Fibroblast of lung (primary cell): Measurements from ENCODE around the gene AKR1A1.

Experiments used
- CTCF ChIP-seq, 2 donors: IDR thresholded peaks in 1 of 2; conservative IDR thresholded peaks in 1 of 2; 1 replicate in 1 of 2; 2 replicates in 1 of 2; pipeline ENCODE4 v1.5.1; 2011 to 2012; ENCODE audit warnings: low read length in 2 of 2, control low read depth in 1 of 2, inconsistent platforms in 1 of 2, low read depth in 1 of 2, mild to moderate bottlenecking in 1 of 2
- EZH2 ChIP-seq: IDR thresholded peaks from 2 replicates; pipeline ENCODE4 v1.5.1; 2012; ENCODE audit warnings: low read length, control low read depth, mild to moderate bottlenecking; ENCODE audit errors: missing control alignments

DNA sequence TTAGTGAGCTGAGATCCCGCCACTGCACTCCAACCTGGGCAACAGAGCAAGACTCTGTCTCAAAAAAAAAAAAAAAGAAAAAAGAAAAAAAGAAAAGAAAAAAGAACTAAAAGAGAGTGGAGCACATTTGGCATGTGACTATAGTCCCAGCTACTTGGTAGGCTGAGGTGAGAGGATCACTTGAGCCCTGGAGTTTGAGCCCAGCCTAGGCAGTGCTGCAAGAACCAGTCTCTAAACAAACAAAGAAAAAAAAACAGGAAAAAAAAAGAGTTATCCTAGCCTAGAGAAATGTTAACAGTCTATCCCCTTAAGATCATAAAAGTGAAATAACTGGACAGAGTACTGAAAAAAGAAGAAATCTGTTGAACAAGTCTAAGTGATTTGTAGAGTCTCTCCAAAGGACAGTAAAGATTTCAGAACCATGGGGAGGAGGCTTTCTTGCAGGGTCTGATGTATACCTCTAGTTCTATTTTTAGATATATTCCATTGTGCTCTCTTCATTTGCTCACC, 24.4 kb upstream of the AKR1A1 start:
- TF ChIP-seq CTCF (conservative IDR thresholded peaks at IDR 0.05 in 1 of 2, IDR thresholded peaks at IDR 0.05 in 1 of 2; ENCODE audit: low read depth in 1 of 2, low read length in 2 of 2) (no peak), EZH2 (no peak)
